CD4-positive, alpha-beta T cell treated with Interleukin-12 subunit alpha and Interleukin-12 subunit beta, for 1 hour (primary cell): ENCODE data around the gene CDH22.

Experiments
- DNase-seq: peaks from one replicate; pipeline ENCODE4 v3.0.0-alpha.2; 2020

The CDH22 gene

DNA sequence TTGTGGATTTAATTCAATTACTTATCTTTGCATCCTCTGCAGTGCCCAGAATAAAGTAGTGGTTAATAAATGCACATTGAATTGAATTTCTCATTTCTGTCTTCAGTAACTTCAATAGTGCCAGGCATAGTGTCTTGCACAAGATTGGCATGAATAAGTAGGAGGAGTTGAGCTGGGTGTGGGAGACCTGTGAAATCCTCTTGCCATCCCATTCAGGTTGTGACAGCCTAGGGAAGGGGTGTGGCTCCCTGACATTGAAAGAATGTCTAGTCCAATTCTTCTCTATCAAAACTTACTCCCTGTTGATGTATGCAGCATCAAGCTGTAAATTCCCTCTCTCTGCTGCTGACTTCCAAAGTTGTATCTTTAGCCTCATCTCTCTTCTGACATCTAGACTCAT is 73.2 kb downstream of the CDH22 start:
- DNase-seq: no peak

- DNase-seq: no peak
These were observed 74.6 kb downstream of the CDH22 start for GRCh38 chr20:46233701-46234100.

- no peak for DNase-seq
These were observed 75.8 kb downstream of the CDH22 start for GRCh38 chr20:46232539-46232938.

DNA sequence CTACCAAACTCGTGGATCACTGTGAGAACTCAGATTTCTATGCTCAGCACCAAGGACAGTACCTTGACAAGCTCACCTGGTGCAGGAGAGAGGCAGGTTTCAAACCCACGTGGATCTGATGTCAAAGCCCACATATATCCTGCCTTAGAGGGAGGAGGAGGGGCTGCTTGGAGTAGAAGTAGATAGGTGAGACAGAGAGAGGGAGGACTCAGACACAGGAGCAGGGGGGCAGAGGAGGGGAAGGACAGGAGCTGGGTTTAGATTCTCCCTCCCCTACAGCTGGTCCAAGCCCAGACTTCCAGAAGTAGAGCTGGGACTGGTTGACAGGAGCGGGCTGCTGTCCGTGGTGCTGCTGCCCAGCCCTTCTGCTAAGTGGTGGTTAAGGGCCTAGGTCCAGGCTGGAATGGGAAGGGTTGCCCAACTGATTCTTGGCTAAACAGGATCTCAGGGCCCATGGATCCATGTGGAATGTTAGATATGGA is 77.5 kb downstream of the CDH22 start:
- DNase-seq: no peak

DNA sequence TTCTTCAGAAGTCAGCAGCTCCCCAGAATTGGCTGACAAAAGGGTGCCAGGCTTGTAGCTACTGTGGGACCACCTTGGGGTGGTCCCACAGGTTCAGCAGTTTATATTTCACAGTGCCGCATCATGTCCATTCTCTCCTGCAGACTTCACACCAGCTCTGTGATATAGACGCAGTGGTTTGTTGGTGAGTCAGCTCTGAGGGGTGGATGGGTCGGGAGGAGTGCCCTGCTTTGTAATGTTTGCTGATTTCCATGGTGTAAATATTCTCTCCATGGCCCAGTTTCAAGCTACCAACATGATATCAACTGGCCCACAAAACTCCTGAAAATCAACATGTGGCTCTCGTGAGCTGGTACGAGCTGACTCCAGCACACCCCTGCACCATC is 78.2 kb downstream of the CDH22 start:
- DNase-seq: no peak

DNA sequence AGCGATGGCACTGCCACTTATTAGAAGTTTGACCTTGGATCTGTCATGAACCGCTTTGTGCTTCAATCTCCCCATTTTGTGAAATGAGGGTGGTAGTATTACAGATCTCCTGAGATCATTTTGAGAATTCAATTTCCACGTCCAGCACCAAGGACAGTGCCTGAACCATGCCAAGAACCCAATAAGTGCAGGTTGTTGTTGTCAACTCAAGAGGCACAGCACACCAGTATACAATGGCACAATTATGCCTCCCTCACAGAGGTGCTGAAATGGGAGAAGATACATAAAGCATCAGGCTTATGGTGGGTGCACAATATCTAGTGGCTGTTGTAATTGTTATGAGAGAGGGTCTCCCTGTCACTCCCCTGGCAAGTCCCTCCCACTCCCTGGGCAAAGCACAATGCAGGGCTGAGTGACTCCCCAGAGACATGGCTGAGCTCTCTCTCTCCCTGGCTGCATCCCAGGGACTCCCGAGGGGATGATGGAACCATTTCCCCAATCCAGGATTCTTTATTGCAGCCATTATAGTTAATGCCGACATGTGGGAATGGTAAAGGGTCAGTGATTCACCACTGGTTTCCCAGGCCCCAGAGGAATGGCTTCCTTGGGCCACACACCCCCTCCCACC is 78.7 kb downstream of the CDH22 start:
- no peak for DNase-seq

- DNase-seq: no peak
These were observed 79.6 kb downstream of the CDH22 start for GRCh38 chr20:46228670-46229069.

DNA sequence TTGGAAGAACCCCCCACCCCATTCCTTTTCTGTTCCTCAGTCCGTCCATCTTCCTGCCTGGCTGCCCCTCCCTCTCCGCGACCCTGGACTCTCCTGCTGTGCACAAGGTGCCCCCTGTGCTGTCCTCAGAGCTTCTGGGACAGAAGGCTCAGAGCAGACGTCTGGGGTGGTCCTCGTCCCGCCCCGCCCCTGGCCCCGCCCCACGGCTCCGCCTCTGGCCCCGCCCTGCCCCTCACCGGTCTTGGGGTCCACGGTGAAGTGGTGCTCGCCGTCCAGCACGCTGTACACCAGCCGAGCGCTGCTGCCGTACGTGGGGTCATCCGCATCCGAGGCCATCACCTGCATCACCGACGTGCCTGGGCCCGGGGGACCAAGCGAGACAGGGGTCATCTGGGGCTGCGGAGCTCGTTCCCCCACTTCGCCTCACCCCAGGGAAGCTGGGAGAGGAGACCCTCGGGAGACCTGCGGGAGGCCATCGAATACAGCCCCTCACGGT is 81.0 kb downstream of the CDH22 start:
- DNase-seq: no peak

DNA sequence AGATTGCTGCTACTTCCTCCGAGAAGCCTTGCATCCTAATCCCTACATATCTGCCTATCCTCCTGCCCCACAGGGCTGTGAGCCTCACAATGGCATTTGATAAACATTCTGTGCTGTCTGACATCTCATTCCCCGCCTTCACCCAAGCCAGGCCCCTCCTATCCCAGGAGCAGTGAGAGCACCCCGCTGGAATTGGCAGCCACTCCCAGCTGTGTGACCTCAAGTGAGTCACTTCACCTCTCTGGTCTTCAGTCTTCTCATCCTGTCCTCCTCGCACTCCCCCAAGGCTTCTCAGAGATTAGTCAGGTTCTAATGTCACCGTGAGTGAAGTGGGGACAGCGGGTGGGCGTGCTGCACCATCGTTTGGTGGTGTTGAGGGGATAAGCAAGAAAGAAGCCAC is 81.7 kb downstream of the CDH22 start:
- no peak for DNase-seq

- DNase-seq: no peak
These were observed 85.7 kb downstream of the CDH22 start for GRCh38 chr20:46222521-46223007.

DNA sequence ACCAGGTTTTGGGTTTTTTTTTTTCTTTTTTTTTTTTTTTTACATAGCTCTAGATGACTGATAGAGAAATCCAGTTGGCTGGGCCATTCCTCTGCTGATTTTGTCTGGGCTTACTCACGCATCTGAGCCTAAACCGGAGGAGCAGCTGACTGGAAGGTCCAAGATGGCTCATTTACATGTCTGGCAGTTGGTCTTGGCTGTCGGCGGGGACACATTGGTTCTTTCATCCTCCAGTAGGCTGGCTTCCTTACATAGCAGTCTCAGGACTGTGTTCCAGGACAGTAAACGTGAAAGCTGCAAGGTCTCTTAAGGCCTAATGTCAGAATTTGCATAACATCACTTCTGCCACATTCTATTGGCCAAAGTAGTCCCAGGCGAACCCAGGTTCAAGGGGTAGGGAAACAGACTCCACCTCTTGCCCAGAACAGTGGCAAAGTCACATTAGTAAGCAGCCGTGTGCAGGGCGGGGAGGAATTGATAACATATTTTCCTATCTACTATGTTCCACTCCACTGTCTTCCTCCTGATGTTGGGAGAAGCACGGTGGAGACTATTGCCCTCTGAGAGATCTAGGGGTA is 87.0 kb downstream of the CDH22 start:
- no peak for DNase-seq

DNA sequence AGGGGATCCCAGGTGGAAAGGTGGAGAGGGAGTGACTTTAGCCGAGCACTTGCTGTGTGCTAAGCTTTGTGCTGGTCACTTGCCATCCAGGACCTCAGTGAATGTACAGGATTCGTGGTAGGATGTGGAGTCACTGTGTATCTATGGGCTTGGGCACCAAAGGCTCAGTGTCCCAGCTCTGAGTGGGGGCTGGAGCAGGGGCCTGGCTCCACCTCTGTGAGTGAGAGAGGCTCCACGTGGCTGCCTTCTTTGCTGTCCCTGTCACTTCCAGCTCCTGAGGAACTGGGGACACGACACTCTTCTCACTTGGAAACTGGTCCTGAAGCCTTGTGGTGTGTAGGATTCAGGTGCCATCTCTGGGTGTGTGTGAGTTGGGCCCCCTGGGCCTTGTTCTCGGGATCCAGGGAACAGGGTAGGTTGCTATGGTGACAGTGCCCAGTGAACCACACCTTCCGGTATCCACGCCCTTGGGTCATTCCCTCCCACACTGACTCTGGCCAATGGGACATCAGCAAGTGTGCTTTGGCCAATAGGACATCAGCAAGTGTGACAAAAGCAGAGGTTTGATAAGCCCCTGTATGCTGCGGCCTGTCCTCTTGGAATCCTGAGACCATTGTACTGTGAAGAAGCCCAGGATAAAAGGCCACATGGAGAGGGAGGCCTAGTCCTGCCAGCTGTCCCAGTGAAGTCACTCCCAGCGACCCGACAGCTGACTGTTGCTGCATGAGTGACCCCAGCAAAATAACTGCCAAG is 87.7 kb downstream of the CDH22 start:
- DNase-seq: no peak

DNA sequence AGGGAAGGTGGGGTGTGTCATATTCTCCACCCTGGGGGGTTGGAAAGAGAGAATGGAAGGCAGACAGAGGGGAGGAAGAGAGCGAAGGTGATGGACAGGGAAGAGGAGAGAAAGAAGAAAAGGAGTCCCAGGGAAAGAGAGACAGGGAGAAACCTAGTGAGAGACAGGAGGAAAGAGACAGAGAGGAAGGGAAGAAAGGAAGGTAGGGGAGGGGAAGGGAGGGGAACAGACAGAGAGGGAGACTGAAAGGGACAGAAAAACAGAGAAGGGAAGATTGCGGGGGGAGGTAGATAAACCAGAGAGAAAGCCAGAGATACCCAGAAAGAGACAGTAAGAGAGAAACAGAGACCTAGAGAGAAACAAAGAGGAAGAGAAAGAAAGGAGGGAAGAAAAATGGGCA is 88.4 kb downstream of the CDH22 start:
- no peak for DNase-seq

- no peak for DNase-seq
These were observed 89.1 kb downstream of the CDH22 start for GRCh38 chr20:46219190-46219589.

- no peak for DNase-seq
These were observed 89.6 kb downstream of the CDH22 start for GRCh38 chr20:46218656-46219055.

DNA sequence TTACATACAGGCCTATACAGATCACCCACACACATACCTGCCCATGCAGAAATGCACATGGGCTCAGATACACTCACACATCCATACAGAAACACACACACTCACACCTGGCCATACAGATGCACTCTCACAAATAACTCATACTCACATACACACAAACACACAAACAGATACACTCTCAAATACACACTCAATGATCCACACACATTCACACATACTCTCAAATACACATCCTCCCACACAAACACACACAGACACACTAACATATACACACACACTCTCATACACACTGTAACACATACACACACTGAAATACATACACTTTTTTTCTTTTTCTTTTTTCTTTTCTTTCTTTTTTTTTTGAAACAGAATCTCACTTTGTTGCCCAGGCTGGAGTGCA is 90.7 kb downstream of the CDH22 start:
- no peak for DNase-seq

DNA sequence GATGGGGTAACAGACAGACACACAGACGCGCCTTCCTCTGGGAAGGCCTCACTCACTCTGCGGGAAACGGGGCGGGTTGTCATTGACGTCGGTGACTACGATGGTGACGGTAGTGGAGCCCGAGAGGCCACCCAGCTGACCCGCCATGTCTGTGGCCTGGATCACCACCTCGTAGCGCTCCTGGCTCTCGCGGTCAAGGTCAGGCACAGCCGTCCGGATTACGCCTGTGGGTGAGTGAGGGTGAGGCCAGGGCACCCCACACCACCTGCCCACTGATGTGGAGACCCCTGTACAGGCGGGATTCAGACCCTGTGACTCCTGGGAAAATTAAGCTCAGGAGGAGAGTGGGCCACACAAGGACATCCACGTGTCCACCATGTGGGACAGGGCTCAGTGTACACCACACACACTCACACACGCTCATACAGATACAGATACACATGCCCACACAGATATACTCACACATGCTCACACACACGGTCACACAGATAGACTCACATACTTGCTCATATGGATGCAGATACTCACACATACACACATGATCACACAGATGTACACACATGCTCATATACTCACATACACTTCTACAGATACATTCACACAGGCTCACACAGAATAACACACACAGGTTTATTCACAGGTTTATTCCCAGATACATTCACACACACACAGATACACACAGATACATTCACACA is 91.4 kb downstream of the CDH22 start:
- no peak for DNase-seq

- DNase-seq: no peak
These were observed 92.2 kb downstream of the CDH22 start for GRCh38 chr20:46215913-46216707.

- no peak for DNase-seq
These were observed 93.3 kb downstream of the CDH22 start for GRCh38 chr20:46214824-46215488.

GRCh38 chr20:46213946-46214823 is 94.1 kb downstream of the CDH22 start:
- DNase-seq: no peak

- DNase-seq: no peak
These were observed 95.4 kb downstream of the CDH22 start for GRCh38 chr20:46212876-46213275.
